Endothelial cell of umbilical vein (primary cell): ENCODE measurements around the gene DNASE1L1. TPM values are rescaled to one million over a fixed set of nuclear protein-coding genes. Genes with fewer than 3 reads are reported as not detected.

ENCODE experiments used
- BruUV-seq: library from RNA; stranded (reverse); fragments of 400-500 nt; replicated peaks from 2 replicates; lab custom pipeline; 2021; lab: Mats Ljungman, UMichigan
- CTCF ChIA-PET: fragments of 300-600, 350-600 bp; sonication (Branson Sonifier 250); formaldehyde crosslinking; loops from one replicate; lab custom pipeline; 2021; ENCODE audit warnings: antibody characterized with exemption, inconsistent platforms; lab: Charles Lee
- POLR2A ChIA-PET: fragments of 300-600, 350-600 bp; sonication (Branson Sonifier 250); formaldehyde crosslinking; loops from one replicate; lab custom pipeline; 2021; ENCODE audit warnings: antibody characterized with exemption, inconsistent platforms; lab: Charles Lee
- DNase-seq: peaks from one replicate; pipeline ENCODE4 v3.0.0-alpha.2; 2011; ENCODE audit warnings: low read depth, low spot score
- FAIRE-seq: peaks from 2 replicates; lab custom pipeline; 2011; peaks lifted over from hg19 to GRCh38; lab: Jason Lieb, UNC
- H2AFZ ChIP-seq: 2 replicates; pipeline ENCODE4 v1.6.0; 2012; ENCODE audit warnings: low read depth, low read length, control low read depth, inconsistent platforms
- H3K27ac ChIP-seq: 2 replicates; pipeline ENCODE4 v1.5.1; 2011; ENCODE audit warnings: low read depth, mild to moderate bottlenecking, control low read depth, low read length, moderate library complexity; ENCODE audit not compliant: insufficient read depth
- H3K27me3 ChIP-seq, 2 experiments: 2 replicates each; pipeline versions ENCODE4 v1.6.0 to v1.6.1; 2011; ENCODE audit warnings: low read length in 2 of 2, mixed read lengths in 1 of 2; ENCODE audit not compliant: control insufficient read depth in 2 of 2, insufficient read depth in 2 of 2
- H3K36me3 ChIP-seq, 2 experiments: 2 replicates in 1 of 2; 3 replicates in 1 of 2; pipeline ENCODE4 v1.5.1; 2011; ENCODE audit warnings: low read length in 2 of 2, mild to moderate bottlenecking in 1 of 2, moderate library complexity in 1 of 2; ENCODE audit not compliant: control insufficient read depth in 2 of 2, insufficient read depth in 2 of 2; ENCODE audit errors: extremely low read depth in 1 of 2
- H3K4me1 ChIP-seq: 3 replicates; pipeline ENCODE4 v1.5.1; 2011; ENCODE audit warnings: mild to moderate bottlenecking, low read length; ENCODE audit not compliant: control insufficient read depth, insufficient read depth; ENCODE audit errors: extremely low read depth
- H3K4me2 ChIP-seq: 2 replicates; pipeline ENCODE4 v1.6.1; 2011; ENCODE audit warnings: low read length, control low read depth, mixed read lengths; ENCODE audit not compliant: insufficient read depth
- H3K4me3 ChIP-seq, 3 experiments: fragments of 200-600 bp in 1 of 3; sonication (generic), shearing (Covaris generic) in 1 of 3; replicated peaks in 1 of 3; 2 replicates each; pipeline ENCODE4 v1.5.1; 2011 to 2016; ENCODE audit warnings: control low read depth in 3 of 3, low read length in 3 of 3, mild to moderate bottlenecking in 2 of 3, inconsistent platforms in 1 of 3, low read depth in 1 of 3, moderate library complexity in 1 of 3; ENCODE audit not compliant: insufficient read depth in 1 of 3
- H3K79me2 ChIP-seq: 2 replicates; pipeline ENCODE4 v1.6.0; 2012; ENCODE audit warnings: low read length, inconsistent platforms; ENCODE audit not compliant: control insufficient read depth, insufficient read depth
- H3K9ac ChIP-seq: replicated peaks from 2 replicates; pipeline ENCODE3; 2011; ENCODE audit warnings: low read length, control low read depth; ENCODE audit not compliant: insufficient read depth; ENCODE audit errors: extremely low read depth
- H3K9me1 ChIP-seq: replicated peaks from 3 replicates; pipeline ENCODE4 v1.6.0; 2011; ENCODE audit warnings: mild to moderate bottlenecking, low read length; ENCODE audit not compliant: control insufficient read depth, insufficient read depth; ENCODE audit errors: extremely low read depth
- H3K9me3 ChIP-seq: replicated peaks from 2 replicates; pipeline ENCODE4 v1.5.1; 2012; ENCODE audit warnings: low read length, inconsistent platforms; ENCODE audit not compliant: control insufficient read depth, insufficient read depth
- H4K20me1 ChIP-seq: replicated peaks from 2 replicates; pipeline ENCODE3; 2011; ENCODE audit warnings: mild to moderate bottlenecking, low read length; ENCODE audit not compliant: control insufficient read depth, insufficient read depth; ENCODE audit errors: extremely low read depth
- EZH2 ChIP-seq: IDR thresholded peaks from 2 replicates; pipeline ENCODE4 v1.6.1; 2012; ENCODE audit warnings: borderline replicate concordance, low read depth, mild to moderate bottlenecking, moderate library complexity, low read length, inconsistent platforms; ENCODE audit not compliant: severe bottlenecking
- FOS ChIP-seq: IDR thresholded peaks from 2 replicates; pipeline ENCODE4 v1.6.1; 2011; ENCODE audit warnings: mild to moderate bottlenecking, low read length, moderate library complexity, borderline replicate concordance; ENCODE audit not compliant: insufficient read depth
- GATA2 ChIP-seq: IDR thresholded peaks from 2 replicates; pipeline ENCODE4 v1.7.0; 2011; ENCODE audit warnings: low read depth, mild to moderate bottlenecking, moderate library complexity, mixed read lengths, low read length; ENCODE audit not compliant: insufficient read length, insufficient read depth
- JUN ChIP-seq: IDR thresholded peaks from 2 replicates; pipeline ENCODE4 v1.6.1; 2011; ENCODE audit warnings: borderline replicate concordance, low read depth; ENCODE audit not compliant: insufficient read length, insufficient read depth
- MYC ChIP-seq: IDR thresholded peaks from one replicate; pipeline ENCODE4 v1.6.1; 2011; ENCODE audit warnings: mild to moderate bottlenecking, low read depth, low read length
- POLR2A ChIP-seq: IDR thresholded peaks from 2 replicates; pipeline ENCODE4 v1.6.1; 2012; ENCODE audit warnings: low read depth, mild to moderate bottlenecking, control low read depth, low read length
- POLR2AphosphoS5 ChIP-seq: IDR thresholded peaks from 2 replicates; pipeline ENCODE4 v1.6.1; 2012; ENCODE audit warnings: low read depth, mild to moderate bottlenecking, control low read depth, low read length, moderate library complexity; ENCODE audit not compliant: insufficient read depth
- dilution Hi-C: fragments of 300-500 bp; cut with MboI; formaldehyde crosslinking; loops from one replicate; pipeline ENCODE4 v1.15.0; 2019; ENCODE audit warnings: low sequenced_read_pairs; ENCODE audit not compliant: extremely low pct_ligation_motif_present
- intact Hi-C: fragments of 100-400 bp; cut with micrococcal nuclease; formaldehyde crosslinking; loops from one replicate; pipeline ENCODE4 v1.10.0; 2022
- polyA plus RNA-seq, 4 experiments: library from polyadenylated mRNA; depleted of rRNA in 3 of 4; stranded (reverse) in 3 of 4; unstranded in 1 of 4; fragments of >200 nt; gene quantifications; 2 replicates each; pipeline versions ENCODE4 v1.2.1 to v1.2.3, GENCODE V29; 2011 to 2012; ENCODE audit warnings: missing spikeins in 1 of 4
- total RNA-seq: library from RNA; stranded (reverse); gene quantifications from 2 replicates; pipeline ENCODE4 v1.2.3, GENCODE V29; 2021
- TF ChIP-seq, protein P1 (sequence below): IDR thresholded peaks from 2 replicates; pipeline ENCODE4 v1.6.1; 2011; ENCODE audit not compliant: insufficient read depth, insufficient read length
- TF ChIP-seq, protein P2 (sequence below), 2 donors: IDR thresholded peaks; 1 replicate in 1 of 2; 2 replicates in 1 of 2; pipeline ENCODE4 v1.5.1; 2011; ENCODE audit warnings: low read length in 2 of 2, mild to moderate bottlenecking in 2 of 2, moderate library complexity in 2 of 2, control low read depth in 1 of 2, inconsistent platforms in 1 of 2, low read depth in 1 of 2; ENCODE audit not compliant: insufficient read depth in 1 of 2; ENCODE audit errors: extremely low read depth in 1 of 2

DNASE1L1 gene
- total and polyA plus RNA-seq, 2 donors (not counting 3 experiments of a cell fraction or from before 2014, with no cell fraction given): 61.5 to 84.9 TPM

DNA sequence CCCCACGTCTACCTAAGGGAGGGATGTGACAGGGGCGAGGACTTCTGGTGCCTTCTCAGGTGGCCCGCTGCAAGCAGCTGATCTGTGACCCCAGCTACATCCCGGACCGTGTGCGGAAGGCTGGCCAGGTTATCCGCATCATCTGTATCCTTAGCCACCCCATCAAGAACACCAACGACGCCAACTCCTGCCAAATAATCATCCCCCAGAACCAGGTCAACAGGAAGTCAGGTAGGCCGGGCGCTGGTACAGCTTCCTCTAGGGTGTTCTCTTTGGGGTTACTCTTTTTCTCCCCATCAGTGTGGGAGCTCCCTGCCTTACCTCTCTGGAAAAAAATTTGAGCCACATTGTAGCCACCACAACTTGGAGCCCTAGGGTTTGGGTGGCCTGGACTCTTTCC lies 32.5 kb upstream of the DNASE1L1 start:
- intact Hi-C loops: loop anchor here (5.0 kb wide), 2 partner anchors 34 to 36 kb away; partner anchors contain the start of genes DNASE1L1 and LAGE3

More for the DNA sequence above, 32.5 kb upstream of the DNASE1L1 start:
- Histone ChIP-seq H3K4me1 (peaks cover 15% of the 10 kb centered on the region), H3K9me3 (no peaks in the 10 kb centered on the region), H3K27ac (no peak overlapping the region), H3K4me3 (no peak overlapping the region), H2AFZ (no peak overlapping the region), H3K9me1 (no peaks in the 10 kb centered on the region), H3K4me2 (no peak overlapping the region), H4K20me1 (no peaks in the 10 kb centered on the region), H3K9ac (no peak overlapping the region), H3K79me2 (peaks cover 64% of the 10 kb centered on the region), H3K27me3 (no peaks in the 10 kb centered on the region), H3K36me3 (peaks cover 4 to 25% of the 10 kb centered on the region in 2 experiments)
- no TSS peak for BruUV-seq
- FAIRE-seq: no peak
- no peak for TF ChIP-seq EZH2
- no peak for TF ChIP-seq POLR2AphosphoS5
- no peak for TF ChIP-seq GATA2
- no peak for TF ChIP-seq POLR2A
- TF ChIP-seq, protein P1, sequence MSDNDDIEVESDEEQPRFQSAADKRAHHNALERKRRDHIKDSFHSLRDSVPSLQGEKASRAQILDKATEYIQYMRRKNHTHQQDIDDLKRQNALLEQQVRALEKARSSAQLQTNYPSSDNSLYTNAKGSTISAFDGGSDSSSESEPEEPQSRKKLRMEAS: no peak
- TF ChIP-seq, protein P2, sequence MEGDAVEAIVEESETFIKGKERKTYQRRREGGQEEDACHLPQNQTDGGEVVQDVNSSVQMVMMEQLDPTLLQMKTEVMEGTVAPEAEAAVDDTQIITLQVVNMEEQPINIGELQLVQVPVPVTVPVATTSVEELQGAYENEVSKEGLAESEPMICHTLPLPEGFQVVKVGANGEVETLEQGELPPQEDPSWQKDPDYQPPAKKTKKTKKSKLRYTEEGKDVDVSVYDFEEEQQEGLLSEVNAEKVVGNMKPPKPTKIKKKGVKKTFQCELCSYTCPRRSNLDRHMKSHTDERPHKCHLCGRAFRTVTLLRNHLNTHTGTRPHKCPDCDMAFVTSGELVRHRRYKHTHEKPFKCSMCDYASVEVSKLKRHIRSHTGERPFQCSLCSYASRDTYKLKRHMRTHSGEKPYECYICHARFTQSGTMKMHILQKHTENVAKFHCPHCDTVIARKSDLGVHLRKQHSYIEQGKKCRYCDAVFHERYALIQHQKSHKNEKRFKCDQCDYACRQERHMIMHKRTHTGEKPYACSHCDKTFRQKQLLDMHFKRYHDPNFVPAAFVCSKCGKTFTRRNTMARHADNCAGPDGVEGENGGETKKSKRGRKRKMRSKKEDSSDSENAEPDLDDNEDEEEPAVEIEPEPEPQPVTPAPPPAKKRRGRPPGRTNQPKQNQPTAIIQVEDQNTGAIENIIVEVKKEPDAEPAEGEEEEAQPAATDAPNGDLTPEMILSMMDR (IDR thresholded peaks at IDR 0.05; ENCODE audit: extremely low read depth in 1 of 2, insufficient read depth in 1 of 2, low read depth in 1 of 2, low read length in 2 of 2): no peak
- no peak for TF ChIP-seq FOS
- no peak for TF ChIP-seq JUN
- no peak for TF ChIP-seq MYC
- ChIA-PET POLR2A (no interaction called here), CTCF (interaction anchor here (1.4 kb wide), 1 partner anchor 14 kb away, joined by 3 read pairs; no protein-coding TSS in a partner anchor)
- dilution Hi-C loops: no loop called here
- DNase-seq: no peak
